Activated effector memory CD4-positive, alpha-beta T cell treated with anti-CD3 and anti-CD28 coated beads, Interleukin-2, amount 50 U/mL, for 16 hours (primary cell): ENCODE data around the gene FBN1.

Experiments
- DNase-seq: peaks from one replicate; pipeline ENCODE4 v3.0.0-alpha.2; 2020

Gene FBN1

GRCh38 chr15:48501208-48501607, 144.3 kb downstream of the FBN1 start:
- no peak for DNase-seq

GRCh38 chr15:48500595-48500994, 144.9 kb downstream of the FBN1 start:
- no peak for DNase-seq

- no peak for DNase-seq
These were observed 145.5 kb downstream of the FBN1 start for GRCh38 chr15:48499978-48500377.

GRCh38 chr15:48498828-48499227, 146.7 kb downstream of the FBN1 start:
- no peak for DNase-seq

- DNase-seq = no peak
These were observed 150.9 kb downstream of the FBN1 start for GRCh38 chr15:48494631-48495030.

- no peak for DNase-seq
These were observed 151.7 kb downstream of the FBN1 start for GRCh38 chr15:48493763-48494225.

GRCh38 chr15:48493084-48493762, 152.3 kb downstream of the FBN1 start:
- DNase-seq = no peak

GRCh38 chr15:48486228-48486627, 159.3 kb downstream of the FBN1 start:
- DNase-seq = no peak

- DNase-seq = no peak
These were observed 163.7 kb downstream of the FBN1 start for GRCh38 chr15:48481802-48482201.

GRCh38 chr15:48479751-48480150, 165.8 kb downstream of the FBN1 start:
- no peak for DNase-seq

- no peak for DNase-seq
These were observed 166.9 kb downstream of the FBN1 start for GRCh38 chr15:48478581-48478980.

GRCh38 chr15:48477795-48478360, 167.6 kb downstream of the FBN1 start:
- no peak for DNase-seq

- no peak for DNase-seq
These were observed 169.7 kb downstream of the FBN1 start for GRCh38 chr15:48475600-48476395.

GRCh38 chr15:48473667-48474066, 171.8 kb downstream of the FBN1 start:
- no peak for DNase-seq

GRCh38 chr15:48472756-48473155, 172.8 kb downstream of the FBN1 start:
- DNase-seq = no peak

GRCh38 chr15:48471073-48471472, 174.4 kb downstream of the FBN1 start:
- no peak for DNase-seq

- no peak for DNase-seq
These were observed 175.4 kb downstream of the FBN1 start for GRCh38 chr15:48470096-48470495.

GRCh38 chr15:48469681-48470080, 175.8 kb downstream of the FBN1 start:
- no peak for DNase-seq

- DNase-seq = no peak
These were observed 176.2 kb downstream of the FBN1 start for GRCh38 chr15:48469271-48469670.

GRCh38 chr15:48467801-48468200, 177.7 kb downstream of the FBN1 start:
- DNase-seq = no peak

GRCh38 chr15:48466820-48467219, 178.7 kb downstream of the FBN1 start:
- DNase-seq = no peak

GRCh38 chr15:48466079-48466478, 179.4 kb downstream of the FBN1 start:
- no peak for DNase-seq

- DNase-seq = no peak
These were observed 180.1 kb downstream of the FBN1 start for GRCh38 chr15:48465410-48465809.

GRCh38 chr15:48463366-48463880, 182.1 kb downstream of the FBN1 start:
- no peak for DNase-seq
